HG02571 (cell line): ENCODE results near the gene SLC25A31.

ENCODE experiments used
- ATAC-seq: cut with Tn5 transposase; IDR thresholded peaks from one replicate; pipeline ENCODE4 v1.9.1; 2021; ENCODE audit warnings: mild to moderate bottlenecking, moderate library complexity; ENCODE audit not compliant: unreplicated experiment

Gene SLC25A31

DNA sequence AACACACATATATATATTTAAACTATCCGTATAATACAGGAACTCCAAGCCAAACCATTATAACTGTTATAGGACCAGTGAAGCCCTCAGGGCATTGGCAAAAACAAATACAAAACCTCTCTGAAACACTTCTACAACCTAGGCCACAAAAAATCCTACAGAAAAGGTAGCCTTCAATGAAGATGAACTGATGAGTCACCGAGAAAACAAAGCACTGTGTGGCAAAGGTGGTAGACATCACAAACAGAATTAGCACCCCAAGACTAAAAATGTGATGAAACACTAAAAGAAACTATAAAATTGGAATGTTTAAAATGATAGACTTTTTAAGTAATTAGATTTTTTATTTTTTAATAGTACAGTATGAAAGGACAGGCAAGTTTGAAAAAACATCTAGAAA, 46.4 kb downstream of the SLC25A31 start:
- ATAC-seq = no peak

GRCh38 chr4:127777487-127777886, 47.3 kb downstream of the SLC25A31 start:
- ATAC-seq = no peak

GRCh38 chr4:127778102-127778501, 47.9 kb downstream of the SLC25A31 start:
- no peak for ATAC-seq

GRCh38 chr4:127780598-127780997, 50.4 kb downstream of the SLC25A31 start:
- ATAC-seq = no peak

GRCh38 chr4:127781300-127782024, 51.3 kb downstream of the SLC25A31 start:
- peak; percentile 35 for ATAC-seq

- peak; percentile 74 for ATAC-seq
Observed at GRCh38 chr4:127782025-127782274, 51.8 kb downstream of the SLC25A31 start.

DNA sequence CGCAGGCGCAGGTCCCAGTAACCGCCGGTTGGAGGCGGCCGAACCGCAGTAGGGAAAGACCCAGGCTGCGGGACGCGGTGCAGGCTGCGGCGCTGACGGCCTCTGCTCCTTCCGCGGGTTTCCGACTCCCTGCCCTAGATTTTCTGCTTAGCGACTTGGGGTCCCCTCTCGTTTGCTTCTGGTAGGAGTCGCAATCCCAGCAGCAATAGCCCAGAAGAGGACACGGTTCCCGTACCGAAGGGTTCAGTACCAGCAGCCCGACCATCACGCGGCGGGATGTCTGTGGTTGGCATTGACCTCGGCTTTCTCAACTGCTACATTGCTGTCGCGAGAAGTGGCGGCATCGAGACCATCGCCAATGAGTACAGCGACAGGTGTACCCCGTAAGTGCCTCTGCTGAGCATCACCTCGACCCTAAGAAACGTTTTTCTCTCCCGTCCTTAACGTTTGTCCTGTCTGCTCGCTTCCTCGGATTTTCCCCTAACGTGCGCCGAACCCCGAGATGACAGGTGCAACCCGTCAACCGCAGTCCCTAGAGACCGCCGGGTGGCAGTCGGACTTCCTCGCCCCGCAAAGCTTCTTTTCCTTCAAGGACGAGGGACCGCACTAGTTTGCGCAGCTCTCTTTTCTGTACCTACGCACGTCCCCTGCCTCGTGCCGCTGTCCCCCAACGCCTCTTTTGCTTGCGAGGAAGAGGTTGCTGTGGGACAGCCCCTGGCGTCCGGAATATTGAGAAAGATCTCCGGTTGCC, 52.2 kb downstream of the SLC25A31 start, which contains the start of gene HSPA4L:
HSPA4L (plus strand) TSS at position 48 of the 751 bp plus-strand sequence; CDS start at position 277, 229 bp downstream.
- ATAC-seq = peak; percentile 38

GRCh38 chr4:127783026-127783769, 53.0 kb downstream of the SLC25A31 start:
- no peak for ATAC-seq

- ATAC-seq = no peak
Observed at GRCh38 chr4:127783955-127784770, 54.0 kb downstream of the SLC25A31 start.

- no peak for ATAC-seq
Observed at GRCh38 chr4:127788517-127788916, 58.3 kb downstream of the SLC25A31 start.

GRCh38 chr4:127791391-127791790, 61.2 kb downstream of the SLC25A31 start:
- ATAC-seq = no peak

DNA sequence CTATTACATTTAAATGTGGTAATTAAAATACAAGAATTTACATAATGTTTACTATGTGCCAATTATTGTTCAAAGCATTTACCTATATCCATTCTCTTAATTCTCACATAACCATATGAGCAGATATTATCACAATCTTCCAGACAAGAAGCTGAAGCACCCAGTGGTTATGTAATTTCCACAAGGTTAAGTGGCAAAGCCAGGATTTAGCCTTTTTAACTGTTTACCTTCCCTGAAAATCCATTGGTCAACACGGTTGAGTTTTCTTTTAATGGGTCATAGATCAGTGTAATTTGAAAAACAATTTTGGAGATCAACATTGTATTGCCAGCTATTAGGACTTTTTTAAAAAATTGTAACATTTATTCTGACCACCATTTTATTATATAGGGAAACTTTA, 63.3 kb downstream of the SLC25A31 start:
- no peak for ATAC-seq

DNA sequence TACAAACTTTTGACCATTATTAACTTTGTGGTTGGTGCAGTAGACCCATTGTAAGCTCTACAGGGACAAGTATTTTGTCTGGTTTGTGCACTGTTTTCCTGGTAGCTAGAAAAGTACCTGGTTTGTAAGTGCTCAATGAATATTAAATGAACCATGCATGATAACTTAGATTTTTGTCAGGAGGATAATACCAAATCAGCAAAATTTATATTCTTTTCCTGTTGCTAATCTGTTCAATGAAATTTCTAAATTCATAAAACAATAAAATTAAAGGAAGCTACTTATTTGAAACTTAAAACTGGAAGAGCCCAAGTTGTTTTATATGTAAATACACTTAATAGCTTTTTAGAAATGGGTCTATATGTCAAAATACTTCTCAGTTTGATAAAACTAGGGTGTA, 69.5 kb downstream of the SLC25A31 start:
- no peak for ATAC-seq

- ATAC-seq = no peak
Observed at GRCh38 chr4:127809173-127809800, 79.1 kb downstream of the SLC25A31 start.

DNA sequence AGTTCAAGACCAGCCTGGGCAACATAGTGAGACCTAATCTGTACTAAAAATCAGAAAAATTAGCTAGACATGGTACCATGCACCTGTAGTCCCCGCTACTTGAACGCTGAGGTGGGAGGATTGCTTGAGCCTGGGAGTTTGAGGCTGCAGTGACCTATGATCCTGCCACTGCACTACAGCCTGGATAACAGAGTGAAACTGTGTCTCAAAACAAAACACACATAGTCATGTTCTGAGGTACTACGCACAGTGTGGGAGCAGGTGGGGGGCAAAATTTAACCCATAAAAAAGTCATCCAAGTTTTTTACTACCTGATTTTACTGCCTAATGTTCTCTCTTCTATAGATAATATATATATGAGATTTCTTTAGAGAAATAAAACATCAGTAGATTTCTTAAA, 80.4 kb downstream of the SLC25A31 start:
- ATAC-seq = no peak

GRCh38 chr4:127822430-127822829, 92.2 kb downstream of the SLC25A31 start:
- no peak for ATAC-seq
